Measurements from ENCODE around the gene ACOXL. TPM values are rescaled to one million over a fixed set of nuclear protein-coding genes. Genes with fewer than 3 reads are reported as not detected.

The ACOXL gene
- total and polyA plus RNA-seq, 2 experiments from 2014 or later = not detected

DNA sequence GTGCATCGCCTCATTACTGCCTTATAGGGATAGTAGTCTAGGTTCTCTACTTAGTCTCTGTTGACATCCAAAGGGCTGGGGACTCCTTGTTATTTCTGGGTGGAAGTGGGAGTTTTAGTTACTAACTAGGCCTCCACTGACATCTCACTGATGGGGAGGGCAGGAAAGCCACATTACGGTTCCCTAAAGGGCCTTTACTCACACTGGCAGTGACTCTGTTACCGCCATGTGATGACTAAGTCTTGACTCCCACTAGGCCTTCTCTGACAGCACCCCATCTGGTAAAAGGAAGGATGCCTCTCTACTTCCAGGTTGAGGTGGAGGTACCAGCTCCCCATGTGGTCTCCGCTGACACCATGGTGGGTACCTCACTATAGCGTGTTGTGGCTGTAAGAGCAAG is 374.3 kb downstream of the ACOXL start:
- no peaks in the 10 kb centered on the region for H3K9me3 ChIP-seq (ENCODE audit: low read depth)
- DNase-seq = peak; percentile 13
- no peak overlapping the region for H3K4me3 ChIP-seq
- WGBS, 2 experiments (ENCODE audit: low coverage in 1 of 2, low lambda C conversion rate in 2 of 2, missing lambda C conversion rate in 2 of 2) = 84 to 88% methylated on average over 5 of the region's 5 CpGs
- H3K9ac ChIP-seq = no peak overlapping the region
- in situ Hi-C loops (cut with MboI) = loop anchor here (25.0 kb wide), 1 partner anchor 581 kb away; no protein-coding TSS in a partner anchor
- TF ChIP-seq EZH2 (IDR thresholded peaks at IDR 0.05; ENCODE audit: insufficient read depth, poor library complexity, severe bottlenecking) (no peak), EZH2phosphoT487 (IDR thresholded peaks at IDR 0.05; ENCODE audit: insufficient read depth, low read depth) (no peak)
- peaks cover 4% of the 10 kb centered on the region; the same call in 1 of the 2 replicates for H3K9me2 ChIP-seq (ENCODE audit: insufficient read depth)
- H3K4me1 ChIP-seq (ENCODE audit: insufficient read depth) = no peaks in the 10 kb centered on the region
- H3K4me2 ChIP-seq (ENCODE audit: unreplicated experiment) = no peak overlapping the region
- H3K27me3 ChIP-seq (replicated peaks; ENCODE audit: insufficient read depth) = peaks cover 28% of the 10 kb centered on the region; the same call in 1 of the 2 replicates
- H4K20me1 ChIP-seq (ENCODE audit: insufficient read depth) = no peaks in the 10 kb centered on the region
- no peak overlapping the region for H3K27ac ChIP-seq
- no peaks in the 10 kb centered on the region for H3K79me2 ChIP-seq (ENCODE audit: insufficient read depth)
- H3K36me3 ChIP-seq (ENCODE audit: low read depth) = no peaks in the 10 kb centered on the region
- no peaks in the 10 kb centered on the region for H3F3A ChIP-seq (ENCODE audit: insufficient read depth)
- no peak overlapping the region for H2AFZ ChIP-seq

DNA sequence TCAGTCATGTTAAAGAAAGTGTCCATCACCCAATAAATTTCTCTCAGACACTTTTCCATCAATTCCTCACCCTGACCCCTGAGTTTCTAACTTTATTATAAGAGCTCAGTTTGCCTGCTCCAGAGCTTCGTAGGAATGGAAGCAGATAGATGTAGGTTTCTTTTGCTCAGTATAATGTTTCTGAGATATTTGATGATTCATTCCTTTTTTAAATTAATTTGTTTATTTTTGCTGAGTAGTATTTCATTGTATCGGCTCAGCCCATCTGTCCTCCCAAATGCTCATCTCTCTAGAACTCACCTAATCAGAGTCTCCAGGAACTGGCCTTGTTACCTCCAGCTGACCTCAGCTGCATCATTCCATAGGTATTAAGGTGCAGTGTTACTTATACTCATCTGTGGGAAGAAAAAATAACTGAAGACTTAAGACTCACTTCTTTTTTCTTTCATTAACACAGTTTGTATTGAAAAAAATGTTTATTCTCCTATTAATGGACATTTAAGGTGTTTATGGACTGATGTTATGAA is 376.4 kb downstream of the ACOXL start:
- in situ Hi-C loops (cut with MboI) = loop anchor here (25.0 kb wide), 1 partner anchor 578 kb away; no protein-coding TSS in a partner anchor
- H4K20me1 ChIP-seq (ENCODE audit: insufficient read depth) = no peaks in the 10 kb centered on the region
- 66 to 78% methylated on average over 2 of the region's 2 CpGs for WGBS, 2 experiments (ENCODE audit: low coverage in 1 of 2, low lambda C conversion rate in 2 of 2, missing lambda C conversion rate in 2 of 2)
- H3K9ac ChIP-seq = no peak overlapping the region
- H3K4me2 ChIP-seq (ENCODE audit: unreplicated experiment) = no peak overlapping the region
- no peaks in the 10 kb centered on the region for H3F3A ChIP-seq (ENCODE audit: insufficient read depth)
- no peak for DNase-seq
- H3K79me2 ChIP-seq (ENCODE audit: insufficient read depth) = no peaks in the 10 kb centered on the region
- H2AFZ ChIP-seq = no peak overlapping the region
- no peaks in the 10 kb centered on the region for H3K4me1 ChIP-seq (ENCODE audit: insufficient read depth)
- H3K36me3 ChIP-seq (ENCODE audit: low read depth) = no peaks in the 10 kb centered on the region
- H3K4me3 ChIP-seq = no peak overlapping the region
- H3K27ac ChIP-seq = no peak overlapping the region
- peaks cover 4% of the 10 kb centered on the region; the same call in 1 of the 2 replicates for H3K9me2 ChIP-seq (ENCODE audit: insufficient read depth)
- peaks cover 37% of the 10 kb centered on the region; the same call in 1 of the 2 replicates for H3K27me3 ChIP-seq (replicated peaks; ENCODE audit: insufficient read depth)
- no peak for TF ChIP-seq EZH2phosphoT487 (IDR thresholded peaks at IDR 0.05; ENCODE audit: insufficient read depth, low read depth)
- TF ChIP-seq EZH2 (IDR thresholded peaks at IDR 0.05; ENCODE audit: insufficient read depth, poor library complexity, severe bottlenecking) = no peak
- H3K9me3 ChIP-seq (ENCODE audit: low read depth) = no peaks in the 10 kb centered on the region

DNA sequence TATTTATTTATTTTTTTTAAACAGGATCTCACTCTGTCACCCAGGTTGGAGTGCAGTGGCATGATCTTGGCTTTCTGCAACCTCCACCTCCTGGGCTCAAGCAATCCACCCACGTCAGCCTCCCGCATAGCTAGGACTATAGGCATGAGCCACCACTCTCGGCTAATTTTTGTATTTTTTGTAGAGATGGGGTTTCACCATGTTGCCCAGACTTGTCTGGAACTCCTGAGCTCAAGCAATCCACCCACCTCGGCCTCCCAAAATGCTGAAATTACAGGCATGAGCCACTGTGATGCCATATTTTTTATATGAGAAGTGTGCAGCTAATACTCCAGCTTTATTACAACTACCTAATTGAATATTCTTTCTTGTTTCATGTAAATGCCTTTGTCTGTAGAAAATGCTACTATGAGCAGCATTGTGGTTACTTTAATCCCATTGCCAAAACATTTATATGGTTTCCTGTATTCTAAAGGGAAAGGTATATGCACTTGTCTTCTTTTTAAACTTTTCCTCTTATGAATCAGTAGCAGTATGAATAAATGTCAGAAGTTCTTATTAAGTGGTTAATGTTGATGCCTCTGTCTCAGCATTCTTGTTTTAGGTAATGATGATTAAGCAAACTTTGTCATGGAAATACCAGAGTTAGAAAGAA is 378.9 kb downstream of the ACOXL start:
- in situ Hi-C loops (cut with MboI) = loop anchor here (25.0 kb wide), 1 partner anchor 576 kb away; no protein-coding TSS in a partner anchor
- TF ChIP-seq EZH2phosphoT487 (IDR thresholded peaks at IDR 0.05; ENCODE audit: insufficient read depth, low read depth) = no peak
- no peak for TF ChIP-seq EZH2 (IDR thresholded peaks at IDR 0.05; ENCODE audit: insufficient read depth, poor library complexity, severe bottlenecking)

DNA sequence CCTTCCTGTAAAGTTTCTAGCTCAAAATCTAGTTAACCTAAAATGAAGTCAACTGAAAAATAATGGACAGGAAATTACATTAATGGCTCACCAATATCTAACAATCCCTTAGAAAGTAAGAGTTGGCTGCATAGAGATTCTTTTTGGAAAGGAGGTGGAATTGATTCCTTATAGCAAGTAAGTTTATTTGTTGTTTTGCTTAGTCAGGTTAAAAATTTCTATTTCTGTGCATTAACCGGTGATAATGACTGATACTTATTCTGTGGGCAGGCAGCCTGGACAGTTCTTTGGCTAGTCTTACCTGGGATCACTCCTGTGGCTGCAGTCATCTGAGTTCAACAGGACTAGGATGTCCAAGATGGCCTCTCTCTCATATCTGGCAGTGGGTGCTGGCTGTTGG is 381.5 kb downstream of the ACOXL start:
- no peak for TF ChIP-seq EZH2 (IDR thresholded peaks at IDR 0.05; ENCODE audit: insufficient read depth, poor library complexity, severe bottlenecking)
- no peak for TF ChIP-seq EZH2phosphoT487 (IDR thresholded peaks at IDR 0.05; ENCODE audit: insufficient read depth, low read depth)
- Histone ChIP-seq H3K27me3 (replicated peaks; ENCODE audit: insufficient read depth) (peaks cover 38% of the 10 kb centered on the region), H3K4me3 (no peak overlapping the region), H2AFZ (no peak overlapping the region), H3K4me2 (ENCODE audit: unreplicated experiment) (no peak overlapping the region), H3K9me3 (ENCODE audit: low read depth) (no peaks in the 10 kb centered on the region), H3F3A (ENCODE audit: insufficient read depth) (peaks cover 8% of the 10 kb centered on the region; the same call in 1 of the 2 replicates), H4K20me1 (ENCODE audit: insufficient read depth) (no peaks in the 10 kb centered on the region), H3K27ac (no peak overlapping the region), H3K9ac (no peak overlapping the region), H3K36me3 (ENCODE audit: low read depth) (no peaks in the 10 kb centered on the region), H3K9me2 (ENCODE audit: insufficient read depth) (no peaks in the 10 kb centered on the region), H3K4me1 (ENCODE audit: insufficient read depth) (peaks cover 3% of the 10 kb centered on the region; the same call in 1 of the 2 replicates), H3K79me2 (ENCODE audit: insufficient read depth) (no peaks in the 10 kb centered on the region)
- 28 to 37% methylated on average over 1 of the region's 1 CpG for WGBS, 2 experiments (ENCODE audit: low coverage in 1 of 2, low lambda C conversion rate in 2 of 2, missing lambda C conversion rate in 2 of 2)
- no peak for DNase-seq
- in situ Hi-C loops (cut with MboI) = loop anchor here (25.0 kb wide), 1 partner anchor 573 kb away; no protein-coding TSS in a partner anchor

More for the DNA sequence above, 378.9 kb downstream of the ACOXL start:
- Histone ChIP-seq H3K27me3 (replicated peaks; ENCODE audit: insufficient read depth) (peaks cover 38% of the 10 kb centered on the region), H3K4me3 (no peak overlapping the region), H3K4me2 (ENCODE audit: unreplicated experiment) (no peak overlapping the region), H3F3A (ENCODE audit: insufficient read depth) (no peaks in the 10 kb centered on the region), H3K9me2 (ENCODE audit: insufficient read depth) (no peaks in the 10 kb centered on the region), H2AFZ (no peak overlapping the region), H3K9ac (no peak overlapping the region), H3K9me3 (ENCODE audit: low read depth) (no peaks in the 10 kb centered on the region), H3K27ac (no peak overlapping the region), H3K4me1 (ENCODE audit: insufficient read depth) (no peaks in the 10 kb centered on the region), H3K36me3 (ENCODE audit: low read depth) (no peaks in the 10 kb centered on the region), H3K79me2 (ENCODE audit: insufficient read depth) (no peaks in the 10 kb centered on the region), H4K20me1 (ENCODE audit: insufficient read depth) (no peaks in the 10 kb centered on the region)
- no peak for DNase-seq
- 60 to 61% methylated on average over 4 of the region's 4 CpGs for WGBS, 2 experiments (ENCODE audit: low coverage in 1 of 2, low lambda C conversion rate in 2 of 2, missing lambda C conversion rate in 2 of 2)
